GM12801 (cell line): Measurements from ENCODE around the gene GNA12.

Experiments used
- CTCF ChIP-seq: IDR thresholded peaks from one replicate; pipeline ENCODE4 v1.5.1; 2011; ENCODE audit warnings: control low read depth; ENCODE audit not compliant: insufficient read length; ENCODE audit errors: extremely low read depth

The GNA12 gene

DNA sequence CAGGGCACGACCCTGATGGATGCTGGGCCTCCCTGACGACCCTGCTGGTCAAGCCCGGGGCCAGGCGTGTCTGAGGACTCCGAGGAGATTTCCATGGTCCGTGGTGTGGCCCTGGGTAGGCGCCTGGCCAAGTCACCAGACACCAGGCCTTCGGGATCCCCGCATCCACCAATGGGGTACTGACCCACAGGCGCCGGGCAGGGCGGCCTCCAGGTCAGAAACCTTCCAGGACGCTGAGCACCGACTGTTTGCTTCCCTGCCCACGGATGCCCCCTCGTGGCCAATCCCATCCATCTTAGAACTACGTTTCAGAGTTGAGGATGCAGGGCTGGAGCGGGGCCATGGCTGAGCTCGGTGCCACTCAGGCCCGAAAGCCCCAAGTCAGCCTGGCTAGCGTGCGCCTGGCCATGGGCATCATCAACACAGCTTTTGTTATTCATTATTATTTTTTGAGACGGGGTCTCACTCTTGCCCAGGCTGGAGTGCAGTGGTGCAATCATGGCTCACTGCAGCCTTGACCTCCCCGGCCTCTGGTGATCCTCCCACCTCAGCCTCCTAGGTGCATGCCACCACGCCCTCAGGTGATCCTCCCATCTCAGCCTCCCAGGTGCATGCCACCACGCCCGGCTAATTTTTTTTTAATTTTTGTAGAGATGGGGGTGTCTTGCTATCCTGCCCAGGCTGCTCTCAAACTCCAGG, 163.2 kb downstream of the GNA12 start:
- TF ChIP-seq CTCF = no peak

DNA sequence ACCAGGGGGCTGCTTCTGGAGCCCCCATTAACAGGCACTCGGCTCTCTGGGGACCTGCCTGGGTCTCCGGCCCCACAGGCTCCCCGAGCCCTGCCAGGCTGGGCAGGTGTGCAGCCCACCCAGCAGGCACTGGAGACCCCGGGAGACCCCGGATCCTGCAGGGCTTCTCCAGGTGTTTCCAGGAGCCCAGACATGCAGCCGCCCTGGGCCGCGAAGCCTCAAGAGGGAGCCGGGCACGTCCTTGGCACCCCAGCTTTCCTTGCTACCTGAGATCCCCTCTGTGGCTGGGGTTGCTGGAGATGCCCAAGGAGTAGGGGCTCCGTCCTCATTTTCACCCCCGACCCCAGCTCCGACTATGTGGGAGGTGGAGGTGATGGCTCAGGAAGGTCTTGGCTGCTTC, 163.9 kb downstream of the GNA12 start:
- TF ChIP-seq CTCF = no peak
